NCI-H82 treated with DMSO at 0.1 percent for 48 hours (cell line): ENCODE data around the gene NEBL.

ENCODE experiments used
- DNase-seq: peaks from one replicate; lab custom pipeline; 2025; ENCODE audit not compliant: unreplicated experiment; lab: John Stamatoyannopoulos, UW

NEBL gene

DNA sequence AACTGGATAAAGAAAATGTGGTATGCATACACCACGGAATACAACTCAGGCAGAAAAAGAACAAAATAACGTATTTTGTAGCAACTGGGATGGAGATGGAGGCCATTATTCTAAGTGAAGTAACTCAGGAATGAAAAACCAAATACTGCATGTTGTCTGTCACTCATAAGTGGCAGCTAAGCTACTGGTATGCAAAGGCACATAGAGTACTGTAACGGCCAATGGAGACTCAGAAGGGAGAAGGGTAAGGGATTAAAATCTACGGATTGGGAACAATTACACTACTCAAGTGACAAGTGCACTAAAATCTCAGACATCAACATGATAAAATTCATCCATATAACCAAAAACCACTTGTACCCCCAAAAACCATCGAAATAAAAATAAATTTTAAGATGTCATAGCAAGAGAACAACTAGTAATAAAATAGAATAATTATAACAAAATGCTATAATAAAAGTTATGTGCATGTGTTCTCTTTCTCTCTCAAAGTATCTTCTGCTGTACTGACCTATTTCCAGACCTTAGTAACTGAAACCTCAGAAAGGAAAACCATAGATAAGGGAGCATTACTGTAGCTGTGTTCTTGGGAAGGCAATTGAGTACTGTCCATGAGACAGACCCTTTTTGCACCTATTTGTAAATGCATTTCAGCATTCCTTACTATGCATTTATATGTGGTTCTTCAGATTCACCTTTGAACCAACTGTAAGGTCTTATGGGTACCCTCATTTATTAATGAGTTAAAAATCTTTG lies 6.7 kb upstream of the NEBL start:
- DNase-seq, result no peak

- no peak for DNase-seq
Measured at GRCh38 chr10:20901110-20901509, 4.0 kb upstream of the NEBL start.

GRCh38 chr10:20898866-20899535 lies 1.9 kb upstream of the NEBL start:
- DNase-seq, result no peak

DNA sequence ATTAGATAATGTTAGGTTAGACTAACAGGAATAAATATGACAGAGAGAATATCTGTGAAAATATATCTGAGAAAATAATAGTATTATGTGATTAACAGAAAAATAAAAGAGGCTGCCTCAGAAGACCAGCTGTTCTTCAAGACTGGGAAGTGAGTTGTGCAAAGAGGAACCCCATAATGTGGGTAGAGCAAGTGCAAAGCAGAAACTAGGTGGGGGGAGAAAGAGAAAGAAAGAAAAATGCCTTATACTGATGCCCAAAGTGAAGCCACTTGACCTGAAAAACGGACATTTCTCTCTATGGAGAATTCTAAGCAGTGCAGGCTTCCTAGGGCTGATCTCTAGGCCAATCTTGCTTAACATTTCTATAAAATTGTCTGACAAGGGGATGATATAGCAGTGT lies 3.8 kb downstream of the NEBL start:
- no peak for DNase-seq

DNA sequence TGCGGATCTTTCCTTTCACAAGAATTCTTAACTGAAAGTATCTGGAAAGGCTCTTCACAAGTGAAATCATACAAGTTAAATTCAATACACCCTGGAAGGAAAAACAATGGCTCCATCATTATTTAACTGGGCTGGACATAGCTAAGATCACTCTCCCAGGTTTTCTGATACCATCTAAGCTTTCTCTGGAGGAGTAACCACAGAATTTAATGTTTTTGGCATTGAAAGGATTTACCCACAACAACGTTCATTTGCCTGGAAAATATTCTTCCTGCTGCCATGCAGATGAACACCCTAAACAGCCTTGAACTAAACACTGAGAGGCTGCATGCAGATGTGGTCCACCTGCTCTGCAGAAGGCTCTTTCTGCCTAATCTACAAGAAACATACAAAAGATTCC lies 4.3 kb downstream of the NEBL start:
- no peak for DNase-seq

DNA sequence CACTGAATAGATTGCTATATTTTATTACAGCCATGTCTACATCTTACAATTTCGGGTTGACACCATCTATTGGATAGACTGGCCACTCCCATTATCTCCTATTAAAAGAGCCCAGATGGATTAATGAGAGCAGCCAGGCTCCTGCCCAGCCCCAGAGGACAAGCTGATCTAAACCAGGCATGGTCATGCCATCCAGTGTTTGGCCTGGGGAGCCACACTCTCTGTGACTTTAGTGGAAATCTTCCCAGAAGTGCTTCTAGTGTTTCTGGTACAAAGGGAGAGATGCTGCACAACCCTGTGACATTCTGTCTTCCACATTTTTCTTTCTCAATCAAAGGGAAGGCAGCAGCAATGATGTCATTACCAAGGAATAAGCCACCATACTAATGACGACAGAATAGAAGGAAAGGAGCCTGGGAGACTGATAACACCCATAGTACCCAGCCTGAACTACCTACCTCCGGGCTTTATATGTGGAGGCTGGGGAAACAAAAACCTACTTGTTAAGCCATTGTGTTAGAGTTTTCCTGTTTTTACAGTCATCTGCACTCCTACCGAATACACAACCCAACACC lies 5.0 kb downstream of the NEBL start:
- DNase-seq, result no peak

DNA sequence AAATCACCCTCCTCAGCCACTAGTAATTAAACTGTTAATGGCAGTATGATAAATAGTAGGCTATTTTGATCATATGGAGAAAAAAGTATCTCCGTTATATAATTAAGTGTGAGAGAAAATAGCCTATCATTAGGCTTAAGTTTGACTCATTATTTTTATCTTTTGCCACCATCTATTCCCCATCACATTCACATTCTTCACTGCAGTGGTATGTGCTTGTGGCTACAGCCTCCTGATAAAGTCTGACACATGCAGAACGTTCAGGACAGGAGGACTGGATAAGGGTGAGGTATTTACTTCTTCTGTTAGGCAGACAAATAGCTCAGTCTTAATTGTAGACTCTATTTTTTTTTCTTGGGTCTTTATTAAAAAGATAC lies 5.8 kb downstream of the NEBL start:
- DNase-seq, result no peak

DNA sequence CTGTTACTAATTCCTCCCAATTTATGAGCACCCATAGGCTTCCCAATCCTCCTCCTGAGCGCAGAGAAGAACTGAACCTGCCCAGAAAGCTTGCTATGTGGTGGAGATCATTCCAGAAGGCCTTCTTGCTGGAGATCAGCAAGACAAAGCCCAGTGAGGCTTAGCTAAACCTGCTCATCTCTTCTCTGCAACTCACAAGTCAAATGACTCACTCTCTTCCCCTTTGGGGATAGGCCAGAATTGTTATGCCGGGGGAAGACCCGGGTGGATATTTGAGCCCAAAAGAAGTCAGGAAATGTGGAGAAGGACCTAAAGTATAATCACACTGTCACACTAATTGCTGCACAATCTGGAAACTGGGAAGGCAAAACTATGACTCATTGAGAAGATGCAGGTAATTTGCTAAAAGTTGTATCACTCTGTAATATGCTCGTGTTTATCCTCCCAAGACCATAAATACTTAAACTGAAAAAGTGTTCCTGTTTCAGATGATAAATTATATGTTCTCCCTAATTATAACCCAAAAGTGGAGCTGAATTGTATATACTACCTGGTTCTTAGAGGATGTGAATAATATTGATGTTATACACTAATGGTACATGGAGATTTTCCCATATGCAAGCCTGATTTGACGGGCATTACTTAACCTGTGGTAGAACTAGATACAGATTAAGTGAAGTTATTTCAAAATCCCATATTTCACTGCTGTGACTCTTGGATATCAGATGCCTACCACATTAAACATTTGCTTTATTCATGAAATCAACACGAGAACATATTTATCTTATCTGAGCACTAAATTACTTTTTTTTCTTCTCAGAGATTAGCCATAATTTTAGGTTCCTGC lies 6.4 kb downstream of the NEBL start:
- DNase-seq, result no peak

- DNase-seq, result peak; percentile 90
Measured at GRCh38 chr10:20890009-20890408, 7.1 kb downstream of the NEBL start.

GRCh38 chr10:20888620-20889330 lies 8.3 kb downstream of the NEBL start:
- DNase-seq, result no peak

DNA sequence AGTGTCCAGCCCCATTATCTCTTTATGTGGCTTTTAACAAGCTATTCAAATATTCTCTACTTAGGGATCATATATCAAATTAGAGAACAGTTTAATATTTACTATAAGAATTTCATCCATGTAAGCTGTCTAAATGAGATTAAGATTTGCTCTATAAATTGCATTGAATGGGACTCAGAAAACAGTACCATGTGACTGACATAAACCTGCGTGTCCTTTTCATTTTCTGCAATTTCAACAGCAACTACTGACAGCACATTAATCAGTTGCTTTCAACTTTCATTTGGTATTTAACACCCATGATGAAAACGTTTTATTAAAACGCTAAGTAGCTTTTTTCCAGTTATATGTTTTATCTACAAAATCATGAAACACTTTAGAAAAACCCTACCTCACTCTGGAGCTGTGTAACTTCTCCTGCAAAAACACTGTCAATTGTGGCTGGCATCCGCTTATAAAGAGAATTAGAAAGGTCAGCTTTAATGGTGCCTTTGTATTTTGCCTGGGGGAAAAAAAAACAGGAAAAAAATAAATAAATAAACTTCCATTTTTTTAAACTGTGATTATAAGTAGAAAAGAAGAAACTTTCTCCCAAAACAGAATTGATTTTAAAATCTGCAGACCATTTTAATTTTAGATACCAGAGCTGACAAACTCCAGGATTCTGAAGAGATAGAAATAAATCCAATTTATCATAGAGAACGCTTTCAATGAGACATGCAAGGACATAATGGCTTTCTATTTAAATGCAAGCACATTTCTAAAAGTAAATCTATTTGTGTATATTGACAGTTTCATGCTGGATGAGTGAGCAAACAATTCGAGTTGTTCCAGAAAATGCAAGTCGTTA lies 9.2 kb downstream of the NEBL start:
- DNase-seq, result peak; percentile 12

GRCh38 chr10:20885678-20886077 lies 11.4 kb downstream of the NEBL start:
- no peak for DNase-seq

- no peak for DNase-seq
Measured at GRCh38 chr10:20883552-20883951, 13.6 kb downstream of the NEBL start.

- no peak for DNase-seq
Measured at GRCh38 chr10:20882091-20882490, 15.0 kb downstream of the NEBL start.

DNA sequence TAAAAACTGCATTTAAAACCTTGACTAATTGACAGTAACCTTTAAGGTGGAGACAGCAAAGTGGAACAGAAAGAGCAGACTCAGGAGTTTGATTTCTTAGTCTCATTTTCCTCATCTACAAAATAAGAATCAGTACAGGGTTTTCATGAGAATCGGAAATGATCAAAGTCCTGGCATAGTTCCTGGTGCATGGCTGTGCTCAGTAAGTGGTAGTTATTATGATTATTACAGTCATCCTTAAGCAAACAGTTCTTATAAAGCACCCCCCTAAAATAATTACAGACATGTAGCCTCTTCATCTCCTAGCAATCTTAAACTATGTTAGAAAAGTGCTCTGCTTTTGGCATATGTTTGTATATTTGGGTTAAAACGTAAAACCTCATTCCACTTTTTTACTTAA lies 18.0 kb downstream of the NEBL start:
- no peak for DNase-seq

DNA sequence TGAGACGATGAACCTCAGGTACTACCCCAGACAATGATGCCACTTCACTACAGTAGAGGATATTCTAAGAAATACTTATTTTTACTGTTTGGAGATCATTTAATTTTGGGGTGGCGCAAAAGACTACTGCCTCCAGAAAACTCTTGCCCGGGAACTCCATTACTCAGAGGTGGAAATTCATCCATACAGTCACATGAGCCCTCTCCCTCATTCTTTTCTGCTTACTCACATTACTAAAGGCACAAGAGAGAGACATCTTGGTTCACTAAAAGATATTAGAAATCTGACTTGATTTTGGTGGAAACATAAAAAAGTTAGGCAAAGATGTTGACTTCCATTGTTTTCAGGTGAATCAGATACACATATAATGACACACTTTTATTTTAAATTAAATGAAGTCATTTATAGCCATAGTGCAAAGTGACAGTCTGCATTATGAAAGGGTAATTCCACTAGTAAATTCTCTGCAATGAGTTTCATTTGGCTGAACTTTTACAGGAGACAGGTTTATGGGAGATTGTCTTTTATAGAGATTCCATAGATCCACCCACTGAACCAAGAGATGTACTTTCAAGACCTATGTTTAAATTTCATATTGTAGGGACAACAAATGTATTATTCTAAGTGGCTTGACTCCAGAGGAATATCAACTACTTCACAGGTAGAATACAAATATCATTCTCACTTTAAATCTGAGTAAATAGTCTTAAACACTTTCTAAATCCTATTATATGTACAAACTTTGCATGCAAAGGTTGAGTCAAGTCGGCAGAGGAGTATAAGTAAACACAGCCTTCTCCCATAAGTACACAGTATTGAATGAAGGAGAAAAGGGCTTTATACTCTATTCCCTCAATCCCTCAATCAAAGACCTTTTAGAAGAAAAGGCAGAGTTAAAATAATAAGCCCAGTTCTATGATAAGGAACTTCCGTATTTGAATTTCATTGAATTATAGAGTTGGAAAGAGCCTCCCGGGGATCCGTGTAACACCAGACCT lies 18.8 kb downstream of the NEBL start:
- no peak for DNase-seq

- DNase-seq, result no peak
Measured at GRCh38 chr10:20877554-20877953, 19.6 kb downstream of the NEBL start.

GRCh38 chr10:20874261-20874660 lies 22.9 kb downstream of the NEBL start:
- DNase-seq, result no peak

GRCh38 chr10:20871970-20872369 lies 25.1 kb downstream of the NEBL start:
- no peak for DNase-seq
